Testis (tissue), 2 donors: Measurements from ENCODE around the gene COASY.

Experiments
- CTCF ChIP-seq, 3 experiments: fragments of 450-650 bp in 2 of 3; fragments of 200-600 bp in 1 of 3; sonication (generic) in 1 of 3; IDR thresholded peaks; one replicate each; pipeline ENCODE4 v1.5.1; 2016 to 2019; ENCODE audit warnings: antibody characterized with exemption in 3 of 3, mild to moderate bottlenecking in 2 of 3, moderate library complexity in 1 of 3
- POLR2A ChIP-seq: fragments of 450-650 bp; IDR thresholded peaks from one replicate; pipeline ENCODE4 v1.6.1; 2017; ENCODE audit warnings: antibody characterized with exemption, mild to moderate bottlenecking, moderate library complexity

- no peak for TF ChIP-seq POLR2A
- TF ChIP-seq CTCF (IDR thresholded peaks at IDR 0.05): no peak
Measured at GRCh38 chr17:42585353-42585752, 23.4 kb downstream of the COASY start.
